ENCODE results near the gene RSPRY1.

DNA sequence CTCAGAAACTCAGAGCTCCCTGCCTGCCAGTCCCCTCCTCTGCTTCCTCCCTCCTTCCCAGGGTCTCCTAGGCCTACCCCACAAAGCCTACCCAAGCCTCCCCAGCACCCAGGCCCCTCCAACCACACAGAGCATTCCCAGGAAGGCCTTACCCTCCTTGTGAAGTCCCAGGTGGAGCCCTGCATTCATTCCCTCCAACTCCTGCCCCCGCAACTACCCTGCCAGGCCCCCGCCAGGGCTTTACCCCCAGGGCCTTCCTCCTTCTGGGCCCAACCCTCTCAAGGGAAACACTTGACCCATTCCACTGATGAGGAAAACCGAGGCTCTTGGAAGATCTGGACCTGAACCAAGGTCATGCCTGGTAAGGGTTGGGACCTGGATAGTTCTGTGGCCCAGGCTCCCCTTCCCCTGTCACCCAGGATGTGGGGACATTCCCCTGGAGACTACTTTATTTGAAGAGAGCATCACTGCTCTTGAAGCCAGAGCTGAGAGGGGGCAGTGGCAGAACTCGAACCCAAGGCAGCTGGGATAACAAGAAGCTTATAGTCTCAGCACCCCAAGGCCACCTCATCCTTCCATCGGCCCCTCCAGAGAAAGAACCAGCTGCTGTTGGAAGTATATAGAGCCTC lies 85.9 kb downstream of the RSPRY1 start:
- TF ChIP-seq POLR2A (IDR thresholded peaks at IDR 0.05) = no peak
- TF ChIP-seq, protein P1, sequence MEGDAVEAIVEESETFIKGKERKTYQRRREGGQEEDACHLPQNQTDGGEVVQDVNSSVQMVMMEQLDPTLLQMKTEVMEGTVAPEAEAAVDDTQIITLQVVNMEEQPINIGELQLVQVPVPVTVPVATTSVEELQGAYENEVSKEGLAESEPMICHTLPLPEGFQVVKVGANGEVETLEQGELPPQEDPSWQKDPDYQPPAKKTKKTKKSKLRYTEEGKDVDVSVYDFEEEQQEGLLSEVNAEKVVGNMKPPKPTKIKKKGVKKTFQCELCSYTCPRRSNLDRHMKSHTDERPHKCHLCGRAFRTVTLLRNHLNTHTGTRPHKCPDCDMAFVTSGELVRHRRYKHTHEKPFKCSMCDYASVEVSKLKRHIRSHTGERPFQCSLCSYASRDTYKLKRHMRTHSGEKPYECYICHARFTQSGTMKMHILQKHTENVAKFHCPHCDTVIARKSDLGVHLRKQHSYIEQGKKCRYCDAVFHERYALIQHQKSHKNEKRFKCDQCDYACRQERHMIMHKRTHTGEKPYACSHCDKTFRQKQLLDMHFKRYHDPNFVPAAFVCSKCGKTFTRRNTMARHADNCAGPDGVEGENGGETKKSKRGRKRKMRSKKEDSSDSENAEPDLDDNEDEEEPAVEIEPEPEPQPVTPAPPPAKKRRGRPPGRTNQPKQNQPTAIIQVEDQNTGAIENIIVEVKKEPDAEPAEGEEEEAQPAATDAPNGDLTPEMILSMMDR (IDR thresholded peaks at IDR 0.05) = no peak

All from adrenal gland (tissue), 5 donors.